ENCODE results near the gene ADAMTSL1.

ADAMTSL1 gene

DNA sequence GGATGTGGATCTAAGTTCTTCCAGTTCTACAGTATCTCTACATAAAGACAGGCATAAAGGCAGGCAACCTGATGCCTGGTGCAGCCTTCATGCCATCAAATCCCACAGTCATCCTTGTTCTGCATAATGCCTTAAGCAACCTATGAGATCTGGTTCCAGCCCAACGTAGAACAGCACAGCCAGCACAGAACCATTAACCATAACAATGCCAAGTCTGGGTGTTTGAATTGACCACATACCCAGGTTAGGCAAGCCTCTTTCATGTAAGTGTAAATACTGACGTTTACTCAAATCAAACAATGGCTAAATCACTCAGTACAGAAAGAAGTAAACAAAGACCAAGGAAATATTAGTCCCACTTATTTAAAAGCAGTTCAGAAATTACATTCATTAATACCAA, 195.0 kb downstream of the ADAMTSL1 start:
- peak overlapping the region; percentile 36; the same call in 1 of the 2 replicates for H3K27ac ChIP-seq
- TF ChIP-seq, protein P1, sequence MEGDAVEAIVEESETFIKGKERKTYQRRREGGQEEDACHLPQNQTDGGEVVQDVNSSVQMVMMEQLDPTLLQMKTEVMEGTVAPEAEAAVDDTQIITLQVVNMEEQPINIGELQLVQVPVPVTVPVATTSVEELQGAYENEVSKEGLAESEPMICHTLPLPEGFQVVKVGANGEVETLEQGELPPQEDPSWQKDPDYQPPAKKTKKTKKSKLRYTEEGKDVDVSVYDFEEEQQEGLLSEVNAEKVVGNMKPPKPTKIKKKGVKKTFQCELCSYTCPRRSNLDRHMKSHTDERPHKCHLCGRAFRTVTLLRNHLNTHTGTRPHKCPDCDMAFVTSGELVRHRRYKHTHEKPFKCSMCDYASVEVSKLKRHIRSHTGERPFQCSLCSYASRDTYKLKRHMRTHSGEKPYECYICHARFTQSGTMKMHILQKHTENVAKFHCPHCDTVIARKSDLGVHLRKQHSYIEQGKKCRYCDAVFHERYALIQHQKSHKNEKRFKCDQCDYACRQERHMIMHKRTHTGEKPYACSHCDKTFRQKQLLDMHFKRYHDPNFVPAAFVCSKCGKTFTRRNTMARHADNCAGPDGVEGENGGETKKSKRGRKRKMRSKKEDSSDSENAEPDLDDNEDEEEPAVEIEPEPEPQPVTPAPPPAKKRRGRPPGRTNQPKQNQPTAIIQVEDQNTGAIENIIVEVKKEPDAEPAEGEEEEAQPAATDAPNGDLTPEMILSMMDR (IDR thresholded peaks at IDR 0.05): no peak
- TF ChIP-seq ZFX (IDR thresholded peaks at IDR 0.05; ENCODE audit: borderline replicate concordance): no peak

DNA sequence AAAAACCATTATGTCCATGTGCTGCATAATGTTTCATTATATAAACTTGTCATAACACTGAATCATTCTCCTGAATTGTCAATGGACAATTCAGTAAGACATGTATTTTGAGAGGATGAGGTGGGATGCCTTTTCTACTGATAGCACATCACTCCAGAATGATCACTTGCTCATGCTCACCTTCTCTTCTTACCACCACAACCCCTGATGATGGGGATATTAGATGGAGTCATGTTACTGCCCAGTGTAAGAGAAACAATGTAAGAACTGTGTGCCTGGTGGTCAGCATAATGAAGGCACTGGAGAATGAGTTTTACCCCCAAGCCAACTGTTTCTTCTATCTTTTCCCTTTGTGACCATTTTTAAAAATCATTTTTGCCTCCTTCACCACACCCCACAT, 198.8 kb downstream of the ADAMTSL1 start:
- no peak overlapping the region for H3K27ac ChIP-seq
- TF ChIP-seq, protein P1 (IDR thresholded peaks at IDR 0.05): no peak
- TF ChIP-seq ZFX (IDR thresholded peaks at IDR 0.05; ENCODE audit: borderline replicate concordance): no peak

DNA sequence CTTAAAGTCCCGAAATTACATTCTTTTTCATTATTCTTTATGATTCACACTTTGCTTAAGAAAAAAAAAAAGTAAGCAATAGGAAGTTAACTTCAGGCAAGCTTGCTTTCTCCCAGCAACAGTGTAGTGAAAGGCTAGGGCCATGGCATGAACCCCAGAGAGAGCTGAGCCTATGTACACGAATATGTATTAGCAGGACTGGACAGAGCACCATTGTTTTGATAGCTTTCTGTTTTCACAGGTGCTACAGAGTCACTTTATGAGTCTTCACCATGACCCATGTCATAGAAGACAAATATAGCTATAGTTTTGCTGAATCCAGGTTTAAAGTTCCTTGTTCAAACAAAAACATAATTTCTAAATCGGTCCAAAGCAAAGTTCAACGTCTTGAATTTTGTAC, 199.2 kb downstream of the ADAMTSL1 start:
- no peak overlapping the region for H3K27ac ChIP-seq

DNA sequence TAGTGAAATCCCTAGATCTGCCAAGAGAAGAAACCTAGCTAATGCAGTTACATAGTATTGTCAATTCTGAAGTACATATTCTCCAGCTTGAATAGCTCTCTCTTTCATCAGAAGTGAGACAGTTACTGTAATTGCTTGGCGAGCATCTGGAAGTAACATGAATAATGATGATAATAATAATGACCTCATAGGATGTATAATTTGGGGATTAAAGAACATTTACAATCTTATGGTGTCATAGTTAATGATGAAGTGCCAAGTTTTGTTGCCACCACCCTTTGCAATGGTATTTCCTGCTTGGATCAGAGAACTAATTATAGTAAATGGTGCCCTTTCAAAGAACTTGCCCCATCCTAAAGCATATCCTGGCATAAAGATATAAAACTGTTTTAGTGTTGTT, 201.4 kb downstream of the ADAMTSL1 start:
- H3K27ac ChIP-seq: no peak overlapping the region
- no peak for TF ChIP-seq ZFX (IDR thresholded peaks at IDR 0.05; ENCODE audit: borderline replicate concordance)
- TF ChIP-seq, protein P1 (IDR thresholded peaks at IDR 0.05): no peak

More for the DNA sequence above, 199.2 kb downstream of the ADAMTSL1 start:
- TF ChIP-seq, protein P1 (IDR thresholded peaks at IDR 0.05): no peak
- TF ChIP-seq ZFX (IDR thresholded peaks at IDR 0.05; ENCODE audit: borderline replicate concordance): no peak

DNA sequence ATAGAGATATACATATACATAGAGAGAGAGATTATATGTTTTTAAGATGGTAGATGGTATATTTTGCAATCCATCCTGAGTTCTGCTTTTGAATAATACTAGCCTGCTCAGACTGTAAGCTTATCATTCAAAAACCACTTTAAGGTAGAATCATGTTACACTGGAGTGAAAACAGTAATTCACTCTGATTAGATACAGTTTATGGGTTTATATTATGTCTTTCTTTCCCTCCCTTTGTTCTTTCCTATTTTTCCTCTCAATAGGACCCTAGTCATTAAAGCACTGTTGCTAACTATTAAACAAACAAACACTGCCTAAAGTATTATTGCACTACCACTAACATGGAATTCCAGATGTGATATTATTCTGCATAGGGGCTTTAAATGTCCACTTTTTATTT, 202.0 kb downstream of the ADAMTSL1 start:
- H3K27ac ChIP-seq: no peak overlapping the region
- no peak for TF ChIP-seq ZFX (IDR thresholded peaks at IDR 0.05; ENCODE audit: borderline replicate concordance)
- TF ChIP-seq, protein P1 (IDR thresholded peaks at IDR 0.05): no peak

DNA sequence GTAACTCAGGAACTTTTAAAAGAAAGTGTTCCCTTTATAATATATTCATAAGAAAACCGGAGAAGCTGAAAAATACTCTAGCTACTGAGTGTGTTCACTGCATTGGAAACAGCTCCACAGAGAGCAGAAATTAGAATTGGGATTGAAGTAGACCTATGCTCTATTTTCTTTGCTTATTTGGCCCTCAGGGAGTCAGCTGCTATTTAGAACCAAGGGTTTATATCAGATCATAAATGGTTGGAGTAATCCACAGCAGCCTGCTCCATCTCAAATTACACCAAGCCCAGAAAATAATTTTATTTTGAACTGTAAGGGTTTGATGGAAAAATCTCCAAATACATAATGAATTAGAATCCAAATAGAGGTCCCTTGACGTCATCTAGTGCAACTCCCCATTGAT, 202.6 kb downstream of the ADAMTSL1 start:
- TF ChIP-seq, protein P1 (IDR thresholded peaks at IDR 0.05): no peak
- TF ChIP-seq ZFX (IDR thresholded peaks at IDR 0.05; ENCODE audit: borderline replicate concordance): no peak
- no peak overlapping the region for H3K27ac ChIP-seq

DNA sequence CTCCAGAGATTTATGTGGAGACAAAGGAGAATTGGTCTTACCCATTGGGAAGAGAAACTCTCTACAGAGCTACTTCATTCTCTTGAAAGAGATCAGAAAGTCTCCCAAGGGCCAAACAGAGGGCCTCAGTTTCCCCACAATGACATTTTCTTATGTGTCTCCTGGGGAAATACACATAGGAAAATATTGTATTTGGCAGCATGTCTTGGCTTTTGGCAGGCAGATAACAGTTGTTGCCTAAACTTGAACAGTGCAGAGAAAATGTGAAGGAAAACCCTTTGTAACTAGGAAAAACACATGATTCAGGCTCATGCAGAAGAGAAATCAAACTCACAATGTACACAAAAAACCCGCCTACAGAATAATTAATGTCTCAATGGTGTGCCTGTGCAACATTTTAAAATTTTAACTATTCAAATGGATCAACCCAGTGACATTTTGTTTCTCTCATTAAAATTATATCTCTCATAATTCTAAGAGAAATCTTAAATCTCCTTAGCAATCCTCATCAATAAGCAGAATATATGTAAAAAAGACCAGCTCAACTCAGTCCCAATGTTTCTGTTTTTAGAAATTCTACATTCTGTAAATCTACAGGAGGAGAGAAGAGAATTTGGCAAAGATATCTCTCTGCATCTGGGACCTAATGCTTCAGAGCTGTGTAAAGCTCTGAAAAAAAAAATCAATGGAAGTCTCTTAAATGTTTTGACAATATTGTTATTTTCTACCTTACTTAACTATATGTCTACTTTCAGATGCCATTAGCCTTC, 205.1 kb downstream of the ADAMTSL1 start:
- no peak overlapping the region for H3K27ac ChIP-seq
- TF ChIP-seq, protein P1 (IDR thresholded peaks at IDR 0.05): no peak
- TF ChIP-seq ZFX (IDR thresholded peaks at IDR 0.05; ENCODE audit: borderline replicate concordance): no peak

Measured in 22Rv1 (cell line).